ENCODE data around the gene ZSCAN2.
"Not testable (repeated sequence)": the region's sequence is repeated elsewhere in the genome, so short reads cannot be mapped to it uniquely, and the experiment has no call there.

Gene ZSCAN2
- total RNA-seq: 6.6 reads per million, percentile 24 among the genes with 10 or more reads in this experiment

- peak; percentile 92 for DNase-seq
These were observed at the start of gene ZSCAN2 for GRCh38 chr15:84600687-84601554. TSS of gene ZSCAN2 (plus strand) at chr15:84601009. CDS start at chr15:84603928, 2,919 bp downstream.

- not testable (repeated sequence) for DNase-seq
These were observed 49.2 kb upstream of the ZSCAN2 start for GRCh38 chr15:84551624-84552023.

GRCh38 chr15:84552896-84553295 lies 47.9 kb upstream of the ZSCAN2 start:
- DNase-seq: no peak

GRCh38 chr15:84556690-84557089 lies 44.1 kb upstream of the ZSCAN2 start:
- not testable (repeated sequence) for DNase-seq

GRCh38 chr15:84568021-84568420 lies 32.8 kb upstream of the ZSCAN2 start:
- DNase-seq: not testable (repeated sequence)

- DNase-seq: peak; percentile 14
These were observed 30.6 kb upstream of the ZSCAN2 start for GRCh38 chr15:84570164-84570735.

- DNase-seq: no peak
These were observed 28.6 kb upstream of the ZSCAN2 start for GRCh38 chr15:84572231-84572630.

GRCh38 chr15:84575493-84575892 lies 25.3 kb upstream of the ZSCAN2 start:
- no peak for DNase-seq

- DNase-seq: not testable (repeated sequence)
These were observed 22.9 kb upstream of the ZSCAN2 start for GRCh38 chr15:84577891-84578290.

- DNase-seq: not testable (repeated sequence)
These were observed 21.5 kb upstream of the ZSCAN2 start for GRCh38 chr15:84579261-84579721.

- DNase-seq: not testable (repeated sequence)
These were observed 19.0 kb upstream of the ZSCAN2 start for GRCh38 chr15:84581676-84582428.

- DNase-seq: no peak
These were observed 18.1 kb upstream of the ZSCAN2 start for GRCh38 chr15:84582583-84583157.

GRCh38 chr15:84583921-84584320 lies 16.9 kb upstream of the ZSCAN2 start:
- DNase-seq: not testable (repeated sequence)

GRCh38 chr15:84586696-84587095 lies 14.1 kb upstream of the ZSCAN2 start:
- DNase-seq: no peak

- DNase-seq: peak; percentile 80
These were observed 12.5 kb upstream of the ZSCAN2 start for GRCh38 chr15:84588053-84588874.

- no peak for DNase-seq
These were observed 10.4 kb upstream of the ZSCAN2 start for GRCh38 chr15:84590406-84590805.

GRCh38 chr15:84591815-84592214 lies 9.0 kb upstream of the ZSCAN2 start:
- no peak for DNase-seq

GRCh38 chr15:84594617-84595290 lies 6.1 kb upstream of the ZSCAN2 start:
- DNase-seq: no peak

GRCh38 chr15:84595660-84596059 lies 5.1 kb upstream of the ZSCAN2 start:
- no peak for DNase-seq

- no peak for DNase-seq
These were observed 3.5 kb upstream of the ZSCAN2 start for GRCh38 chr15:84597296-84597695.

- peak; percentile 15 for DNase-seq
These were observed 2.6 kb upstream of the ZSCAN2 start for GRCh38 chr15:84598250-84598649.
